Activated T-cell treated with anti-CD3 and anti-CD28 coated beads, Interleukin-2, amount 50 U/mL, for 24 hours (primary cell): ENCODE measurements around the gene GNMT.
"Not testable (repeated sequence)": the region's sequence is repeated elsewhere in the genome, so short reads cannot be mapped to it uniquely, and the experiment has no call there.

Experiments used
- DNase-seq: peaks from one replicate; pipeline ENCODE4 v3.0.0-alpha.2; 2020
- H3K27ac Mint-ChIP-seq: 2 replicates; pipeline ENCODE4 v1.8.0; 2020; ENCODE audit warnings: mild to moderate bottlenecking, mixed read lengths
- H3K27me3 Mint-ChIP-seq: 2 replicates; pipeline ENCODE4 v1.8.0; 2020; ENCODE audit warnings: mixed read lengths
- H3K36me3 Mint-ChIP-seq: 2 replicates; pipeline ENCODE4 v1.8.0; 2020; ENCODE audit warnings: low read depth, mixed read lengths
- H3K4me1 Mint-ChIP-seq: 2 replicates; pipeline ENCODE4 v1.8.0; 2020; ENCODE audit warnings: low read depth, mixed read lengths
- H3K4me3 Mint-ChIP-seq: 2 replicates; pipeline ENCODE4 v1.8.0; 2020; ENCODE audit warnings: mild to moderate bottlenecking, moderate library complexity, mixed read lengths
- H3K9me3 Mint-ChIP-seq: 2 replicates; pipeline ENCODE4 v1.8.0; 2020; ENCODE audit warnings: mixed read lengths

Gene GNMT

DNA sequence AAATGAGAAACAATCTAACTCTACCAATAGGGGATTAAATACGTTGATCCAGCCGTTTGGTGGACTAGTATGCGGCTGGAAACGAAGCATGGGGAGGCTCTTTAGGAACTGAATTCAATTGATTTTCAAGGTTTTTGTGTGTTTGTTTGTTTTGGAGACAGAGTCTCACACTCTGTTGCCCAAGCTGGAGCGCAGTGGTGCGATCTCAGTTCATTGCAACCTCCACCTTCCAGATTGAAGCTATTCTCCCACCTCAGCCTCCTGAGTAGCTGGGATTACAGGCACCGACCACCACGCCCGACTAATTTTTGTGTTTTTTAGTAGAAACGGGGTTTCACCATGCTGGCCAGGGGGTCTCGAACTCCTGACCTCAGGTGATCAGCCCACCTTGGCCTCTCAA, 24.2 kb upstream of the GNMT start:
- H3K36me3 Mint-ChIP-seq, result peaks cover 96% of the 10 kb centered on the region

DNA sequence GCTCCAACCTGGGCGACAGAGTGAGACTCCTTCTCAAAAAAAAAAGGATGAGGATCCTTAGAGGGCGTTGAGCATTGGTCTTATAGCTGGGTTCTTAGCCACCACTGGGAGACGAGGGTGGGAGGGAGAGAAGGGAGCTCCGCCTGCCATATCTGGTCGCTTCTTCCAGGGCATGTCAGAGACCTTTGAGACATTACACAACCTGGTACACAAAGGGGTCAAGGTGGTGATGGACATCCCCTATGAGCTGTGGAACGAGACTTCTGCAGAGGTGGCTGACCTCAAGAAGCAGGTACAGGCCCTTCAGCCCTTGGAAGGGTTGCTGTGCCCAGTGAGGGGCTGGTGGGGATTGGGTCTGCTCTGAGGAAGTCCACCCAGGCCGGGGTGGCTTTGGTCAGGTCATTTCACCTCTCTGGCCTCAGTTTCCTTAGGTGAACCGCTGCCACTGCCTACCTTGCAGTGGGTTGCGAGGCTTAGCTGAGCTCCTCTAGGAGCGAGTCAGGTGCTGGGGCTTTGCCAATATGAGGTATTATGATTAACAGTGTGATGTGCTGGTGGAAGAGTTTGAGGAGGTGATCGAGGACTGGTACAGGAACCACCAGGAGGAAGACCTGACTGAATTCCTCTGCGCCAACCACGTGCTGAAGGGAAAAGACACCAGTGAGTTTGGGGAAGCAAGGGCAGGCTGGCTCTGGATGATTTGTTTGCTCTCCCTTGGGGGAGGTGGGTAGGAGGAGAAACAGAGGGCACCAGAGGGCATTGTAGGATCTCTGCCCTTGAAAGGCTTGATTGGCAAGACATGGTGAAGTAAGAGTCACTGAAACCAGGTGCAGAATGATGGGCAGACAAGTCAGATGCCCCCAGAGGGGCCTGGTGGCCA, 22.8 kb upstream of the GNMT start:
- DNase-seq, result no peak
- Mint-ChIP-seq H3K4me1 (peaks cover 25% of the 10 kb centered on the region), H3K27me3 (no peaks in the 10 kb centered on the region), H3K27ac (peak overlapping the region; percentile 81), H3K9me3 (no peaks in the 10 kb centered on the region), H3K36me3 (peaks cover 93% of the 10 kb centered on the region), H3K4me3 (no peak overlapping the region)

More for the DNA sequence above, 24.2 kb upstream of the GNMT start:
- peaks cover 37% of the 10 kb centered on the region for H3K4me1 Mint-ChIP-seq
- H3K9me3 Mint-ChIP-seq, result no peaks in the 10 kb centered on the region
- no peaks in the 10 kb centered on the region for H3K27me3 Mint-ChIP-seq
- H3K4me3 Mint-ChIP-seq, result no peak overlapping the region
- peak overlapping the region; percentile 81 for H3K27ac Mint-ChIP-seq
- no peak for DNase-seq

DNA sequence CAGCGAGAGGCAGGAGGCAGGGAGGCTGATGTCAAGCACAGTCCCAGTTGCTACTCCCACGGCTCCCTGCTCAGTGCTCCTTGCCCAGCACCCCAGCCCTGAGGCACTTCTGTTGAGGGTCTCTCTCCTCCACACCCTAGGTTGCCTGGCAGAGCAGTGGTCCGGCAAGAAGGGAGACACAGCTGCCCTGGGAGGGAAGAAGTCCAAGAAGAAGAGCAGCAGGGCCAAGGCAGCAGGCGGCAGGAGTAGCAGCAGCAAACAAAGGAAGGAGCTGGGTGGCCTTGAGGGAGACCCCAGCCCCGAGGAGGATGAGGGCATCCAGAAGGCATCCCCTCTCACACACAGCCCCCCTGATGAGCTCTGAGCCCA, 22.1 kb upstream of the GNMT start:
- H3K4me3 Mint-ChIP-seq, result no peak overlapping the region
- H3K27ac Mint-ChIP-seq, result peak overlapping the region; percentile 47
- no peaks in the 10 kb centered on the region for H3K9me3 Mint-ChIP-seq
- H3K36me3 Mint-ChIP-seq, result peaks cover 90% of the 10 kb centered on the region
- no peak for DNase-seq
- H3K27me3 Mint-ChIP-seq, result no peaks in the 10 kb centered on the region
- H3K4me1 Mint-ChIP-seq, result peaks cover 19% of the 10 kb centered on the region

- Mint-ChIP-seq H3K9me3 (no peaks in the 10 kb centered on the region), H3K4me1 (peaks cover 12% of the 10 kb centered on the region), H3K27ac (peak overlapping the region; percentile 47), H3K27me3 (no peaks in the 10 kb centered on the region), H3K36me3 (peaks cover 91% of the 10 kb centered on the region), H3K4me3 (no peak overlapping the region)
- DNase-seq, result no peak
Measured at GRCh38 chr6:42938987-42939809, 21.4 kb upstream of the GNMT start.

DNA sequence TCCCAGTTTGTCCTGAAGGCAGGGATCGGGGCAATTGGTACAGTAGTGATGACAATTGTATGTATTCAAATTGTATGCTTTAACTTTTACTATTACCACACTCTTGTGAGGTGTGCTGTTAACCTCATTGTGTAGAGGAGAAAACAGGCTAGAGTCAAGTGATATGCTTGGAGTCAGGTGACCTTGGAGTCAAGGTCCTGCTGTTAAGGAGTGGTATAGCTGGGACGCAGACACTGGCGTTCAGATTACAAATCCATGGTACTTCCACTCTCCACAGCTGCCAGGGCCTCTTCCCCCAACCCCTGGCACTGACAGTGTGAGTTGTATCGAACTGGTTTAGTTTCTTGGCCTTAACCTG, 20.8 kb upstream of the GNMT start:
- Mint-ChIP-seq H3K9me3 (no peaks in the 10 kb centered on the region), H3K27me3 (no peaks in the 10 kb centered on the region), H3K27ac (peak overlapping the region; percentile 4), H3K4me3 (no peak overlapping the region), H3K4me1 (peaks cover 10% of the 10 kb centered on the region), H3K36me3 (peaks cover 91% of the 10 kb centered on the region)
- no peak for DNase-seq

GRCh38 chr6:42940493-42941045, 20.0 kb upstream of the GNMT start:
- Mint-ChIP-seq H3K4me3 (no peak overlapping the region), H3K27me3 (no peaks in the 10 kb centered on the region), H3K27ac (peak overlapping the region; percentile 68), H3K9me3 (no peaks in the 10 kb centered on the region), H3K4me1 (peaks cover 6% of the 10 kb centered on the region), H3K36me3 (peaks cover 87% of the 10 kb centered on the region)
- no peak for DNase-seq

DNA sequence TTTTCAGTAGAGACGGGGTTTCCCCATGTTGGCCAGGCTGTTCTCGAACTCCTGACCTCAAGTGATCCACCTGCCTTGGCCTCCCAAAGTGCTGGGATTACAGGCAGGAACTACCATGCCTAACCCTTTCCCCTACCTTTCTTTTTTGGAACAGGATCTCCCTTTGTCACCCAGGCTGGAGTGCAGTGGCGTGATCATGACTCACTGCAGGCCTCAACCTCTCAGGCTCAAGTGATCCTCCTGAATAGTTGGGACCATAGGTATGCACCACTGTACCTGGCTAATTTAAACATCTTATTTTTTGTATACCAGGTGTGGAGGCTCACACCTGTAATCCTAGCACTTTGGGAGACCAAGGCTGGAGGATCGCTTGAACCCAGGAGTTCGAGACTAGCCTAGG, 19.2 kb upstream of the GNMT start:
- not testable (repeated sequence) for H3K4me3 Mint-ChIP-seq, DNase-seq, H3K27me3 Mint-ChIP-seq, H3K9me3 Mint-ChIP-seq, H3K4me1 Mint-ChIP-seq
- H3K36me3 Mint-ChIP-seq, result peaks cover 84% of the 10 kb centered on the region
- peak overlapping the region; percentile 68 for H3K27ac Mint-ChIP-seq

- Mint-ChIP-seq H3K27ac (no peak overlapping the region), H3K36me3 (peaks cover 79% of the 10 kb centered on the region), H3K4me3 (no peak overlapping the region), H3K27me3 (no peaks in the 10 kb centered on the region), H3K4me1 (peaks cover 1% of the 10 kb centered on the region), H3K9me3 (no peaks in the 10 kb centered on the region)
- DNase-seq, result no peak
Measured at GRCh38 chr6:42942444-42942843, 18.1 kb upstream of the GNMT start.

- no peak for DNase-seq
- H3K4me1 Mint-ChIP-seq, result no peaks in the 10 kb centered on the region
- H3K36me3 Mint-ChIP-seq, result peaks cover 43% of the 10 kb centered on the region
- no peaks in the 10 kb centered on the region for H3K27me3 Mint-ChIP-seq
- no peak overlapping the region for H3K27ac Mint-ChIP-seq
- H3K4me3 Mint-ChIP-seq, result no peak overlapping the region
- no peaks in the 10 kb centered on the region for H3K9me3 Mint-ChIP-seq
Measured at GRCh38 chr6:42947950-42948349, 12.6 kb upstream of the GNMT start.

- Mint-ChIP-seq H3K9me3 (no peaks in the 10 kb centered on the region), H3K27ac (no peak overlapping the region), H3K36me3 (peaks cover 15% of the 10 kb centered on the region), H3K4me3 (no peak overlapping the region), H3K4me1 (no peaks in the 10 kb centered on the region), H3K27me3 (no peaks in the 10 kb centered on the region)
- DNase-seq, result no peak
Measured at GRCh38 chr6:42952389-42952788, 8.2 kb upstream of the GNMT start.

DNA sequence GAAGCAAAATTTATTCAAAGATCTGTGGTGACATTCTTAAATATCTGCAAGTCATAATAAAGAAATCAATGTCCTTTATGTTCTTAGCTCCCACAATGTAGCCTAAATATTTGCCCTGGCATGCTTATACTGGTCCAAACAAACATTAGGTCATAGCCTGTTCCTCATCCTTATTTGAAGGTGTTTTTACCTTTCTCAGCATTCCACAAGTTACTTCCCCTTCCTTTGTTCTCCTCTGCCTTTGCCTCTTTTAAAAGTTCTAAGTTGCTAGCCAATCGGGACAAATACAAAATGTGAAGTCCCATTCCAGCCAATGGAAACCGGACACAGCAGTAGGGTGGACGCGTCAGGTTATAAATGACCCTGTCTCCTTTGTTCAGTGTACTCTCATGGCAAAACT, 6.1 kb upstream of the GNMT start:
- not testable (repeated sequence) for H3K27me3 Mint-ChIP-seq, H3K27ac Mint-ChIP-seq, H3K4me1 Mint-ChIP-seq, H3K36me3 Mint-ChIP-seq, H3K9me3 Mint-ChIP-seq, H3K4me3 Mint-ChIP-seq, DNase-seq

GRCh38 chr6:42958125-42958524, 2.4 kb upstream of the GNMT start:
- Mint-ChIP-seq H3K9me3 (no peaks in the 10 kb centered on the region), H3K27ac (no peak overlapping the region), H3K4me3 (no peak overlapping the region), H3K4me1 (peaks cover 15% of the 10 kb centered on the region), H3K36me3 (peaks cover 12% of the 10 kb centered on the region), H3K27me3 (no peaks in the 10 kb centered on the region)
- no peak for DNase-seq

GRCh38 chr6:42959917-42960242, 674 bp upstream of the GNMT start:
- H3K9me3 Mint-ChIP-seq, result no peaks in the 10 kb centered on the region
- peak overlapping the region; percentile 65 for H3K4me3 Mint-ChIP-seq
- no peaks in the 10 kb centered on the region for H3K27me3 Mint-ChIP-seq
- peaks cover 15% of the 10 kb centered on the region for H3K4me1 Mint-ChIP-seq
- DNase-seq, result no peak
- no peak overlapping the region for H3K27ac Mint-ChIP-seq
- H3K36me3 Mint-ChIP-seq, result peaks cover 20% of the 10 kb centered on the region

DNA sequence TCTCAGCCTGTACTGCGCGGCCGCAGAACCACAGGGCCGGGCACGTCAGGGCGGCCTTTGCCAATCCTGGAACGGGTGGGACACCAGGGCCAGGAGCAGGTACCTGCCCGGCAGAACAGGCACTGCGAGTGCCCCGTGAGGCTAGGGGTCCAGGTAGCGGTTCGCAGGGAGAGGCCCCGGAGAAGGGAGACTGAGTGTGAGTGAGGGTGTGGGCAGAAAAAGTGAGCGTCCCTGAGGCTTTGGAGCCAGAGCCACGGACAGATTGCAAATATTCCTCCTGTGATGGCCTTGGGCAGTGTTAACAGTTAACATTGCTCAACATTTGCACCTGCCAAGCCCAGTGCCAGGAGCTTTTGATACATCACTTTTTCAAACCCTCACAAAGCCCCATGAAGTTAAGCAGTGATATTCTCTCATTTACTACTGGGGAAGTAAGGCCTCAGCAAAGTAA, 491 bp downstream of the GNMT start:
- Mint-ChIP-seq H3K9me3 (no peaks in the 10 kb centered on the region), H3K4me3 (peak overlapping the region; percentile 65), H3K36me3 (peaks cover 28% of the 10 kb centered on the region), H3K4me1 (peaks cover 15% of the 10 kb centered on the region), H3K27me3 (no peaks in the 10 kb centered on the region), H3K27ac (no peak overlapping the region)
- no peak for DNase-seq

DNA sequence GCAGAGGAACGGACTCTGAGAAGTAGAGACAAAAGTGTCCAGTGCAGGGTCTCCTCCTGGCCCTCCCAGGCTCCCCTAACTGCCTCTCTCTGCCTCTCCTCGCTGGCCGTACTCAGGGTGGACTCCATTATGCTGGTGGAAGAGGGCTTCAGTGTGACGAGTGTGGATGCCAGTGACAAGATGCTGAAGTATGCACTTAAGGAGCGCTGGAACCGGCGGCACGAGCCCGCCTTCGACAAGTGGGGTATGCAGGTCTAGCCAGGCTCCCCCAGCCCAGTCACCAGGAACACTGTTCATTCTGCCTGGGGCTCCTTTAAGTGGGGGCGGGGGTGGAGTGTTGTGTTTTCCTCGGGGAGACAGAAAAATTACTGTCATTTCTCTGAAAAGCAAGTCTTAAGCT, 1.5 kb downstream of the GNMT start:
- Mint-ChIP-seq H3K4me3 (no peak overlapping the region), H3K27ac (no peak overlapping the region), H3K9me3 (no peaks in the 10 kb centered on the region), H3K4me1 (peaks cover 15% of the 10 kb centered on the region), H3K36me3 (peaks cover 34% of the 10 kb centered on the region), H3K27me3 (no peaks in the 10 kb centered on the region)
- no peak for DNase-seq
